HK-2 (cell line): ENCODE results near the gene ZSCAN2.

Source experiments
- DNase-seq: peaks from one replicate; pipeline ENCODE4 v3.0.0-alpha.2; 2018; ENCODE audit not compliant: unreplicated experiment

The ZSCAN2 gene

DNA sequence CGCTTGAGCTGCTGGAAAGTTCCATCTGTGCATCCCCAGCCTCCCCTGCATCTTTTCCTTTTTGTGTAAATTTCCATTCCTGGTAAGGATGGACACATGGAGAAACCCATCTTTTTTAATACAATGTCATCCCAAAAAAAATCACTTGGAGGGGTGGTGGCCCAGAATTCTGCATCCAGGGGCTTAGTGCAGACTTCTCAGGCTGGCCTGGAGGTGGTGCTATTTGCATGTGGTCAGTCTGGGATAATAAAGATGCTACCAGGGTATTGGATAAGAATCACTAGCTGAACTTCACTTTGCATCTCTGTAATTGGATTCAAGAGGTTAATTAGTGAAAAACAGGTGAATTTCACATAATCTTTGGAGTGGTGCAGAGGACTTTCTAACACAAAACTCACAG lies 1.8 kb upstream of the ZSCAN2 start:
- DNase-seq: peak; percentile 21

DNA sequence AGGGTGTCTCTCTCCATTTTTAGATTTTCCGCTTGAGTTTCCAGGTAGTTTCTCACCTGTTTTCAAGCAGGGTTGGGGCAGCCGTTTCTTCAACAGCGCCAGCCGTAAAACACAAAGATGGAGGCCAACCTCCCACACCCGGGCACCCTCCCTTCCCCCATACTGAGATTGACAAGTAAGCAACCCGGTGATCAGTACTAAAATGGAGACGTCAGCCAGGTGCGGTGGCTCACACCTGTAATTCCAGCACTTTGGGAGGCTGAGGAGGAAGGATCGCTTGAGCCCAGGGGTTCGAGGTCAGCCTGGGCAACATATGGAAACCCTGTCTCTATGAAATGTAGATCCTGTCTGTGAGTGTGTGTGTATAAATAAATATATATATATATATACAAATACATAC lies 903 bp upstream of the ZSCAN2 start:
- DNase-seq: no peak

- peak; percentile 69 for DNase-seq
These were observed 500 bp upstream of the ZSCAN2 start for GRCh38 chr15:84600331-84600686.

DNA sequence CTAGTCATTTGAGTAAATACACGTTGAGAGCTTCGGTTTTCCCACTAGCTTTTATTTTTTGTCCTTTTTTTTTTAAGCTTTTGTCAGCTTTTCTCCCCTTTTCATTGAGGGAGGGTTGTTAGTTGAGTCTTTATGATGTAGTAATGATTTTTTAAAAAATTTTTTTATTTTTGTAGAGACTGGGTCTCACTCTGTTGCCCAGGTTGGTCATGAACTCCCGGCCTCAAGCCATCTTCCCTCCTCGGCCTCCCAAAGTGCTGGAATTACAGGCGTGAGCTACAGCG lies 688 bp downstream of the ZSCAN2 start:
- no peak for DNase-seq

DNA sequence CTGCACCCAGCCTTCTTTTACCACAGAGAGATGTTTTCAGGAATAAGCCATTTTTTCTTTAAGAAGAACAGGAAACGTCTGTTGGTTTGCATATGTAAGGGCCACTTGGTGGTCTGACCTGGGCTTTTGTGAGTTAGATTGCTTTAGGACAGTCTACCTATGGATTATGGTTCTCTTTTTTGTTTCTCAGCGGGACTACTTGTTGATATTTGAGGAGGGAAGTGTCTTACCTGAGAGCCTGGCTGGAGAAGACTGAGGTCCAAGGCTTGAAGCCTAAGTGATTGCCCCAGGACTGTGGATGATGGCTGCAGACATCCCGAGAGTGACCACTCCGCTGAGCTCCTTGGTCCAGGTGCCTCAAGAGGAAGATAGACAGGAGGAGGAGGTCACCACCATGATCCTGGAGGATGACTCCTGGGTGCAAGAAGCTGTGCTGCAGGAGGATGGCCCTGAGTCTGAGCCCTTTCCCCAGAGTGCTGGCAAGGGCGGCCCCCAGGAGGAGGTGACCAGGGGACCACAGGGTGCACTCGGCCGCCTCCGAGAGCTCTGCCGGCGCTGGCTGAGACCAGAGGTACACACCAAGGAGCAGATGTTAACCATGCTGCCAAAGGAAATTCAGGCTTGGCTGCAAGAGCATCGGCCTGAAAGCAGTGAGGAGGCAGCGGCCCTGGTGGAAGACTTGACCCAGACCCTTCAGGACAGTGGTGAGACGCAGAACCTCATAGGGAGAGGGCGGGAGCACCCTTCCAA lies 3.0 kb downstream of the ZSCAN2 start:
- no peak for DNase-seq

GRCh38 chr15:84604826-84605553 lies 4.2 kb downstream of the ZSCAN2 start:
- DNase-seq: no peak

GRCh38 chr15:84605554-84605882 lies 4.7 kb downstream of the ZSCAN2 start:
- no peak for DNase-seq

- DNase-seq: no peak
These were observed 5.9 kb downstream of the ZSCAN2 start for GRCh38 chr15:84606653-84607120.

DNA sequence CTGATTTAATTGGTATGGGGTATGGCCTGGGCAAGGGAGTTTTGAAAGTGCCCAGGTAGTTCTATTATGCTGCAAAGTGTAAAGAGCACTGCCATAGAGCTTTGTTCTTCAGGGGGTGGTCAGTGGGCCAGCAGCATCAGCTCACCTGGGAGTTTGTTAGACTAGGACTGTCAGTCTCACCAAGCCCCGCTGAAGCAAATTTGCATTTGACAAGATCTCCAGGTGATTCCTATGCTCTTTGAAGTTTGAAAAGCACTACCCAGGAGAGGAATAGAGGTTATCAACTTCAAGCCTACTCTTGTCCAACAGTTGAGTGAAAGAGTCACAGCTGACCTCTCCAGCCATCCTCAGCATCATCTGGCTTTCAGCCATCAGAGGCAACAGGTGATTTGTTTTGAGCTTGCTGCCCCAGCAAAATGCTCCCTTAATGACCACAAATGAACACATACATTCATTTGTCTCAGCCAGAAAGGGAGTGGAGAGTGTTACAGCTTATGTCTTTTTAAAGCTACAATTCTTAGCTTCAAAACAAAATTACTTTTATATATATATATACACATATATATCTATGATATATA lies 8.0 kb downstream of the ZSCAN2 start:
- DNase-seq: no peak

- DNase-seq: no peak
These were observed 9.2 kb downstream of the ZSCAN2 start for GRCh38 chr15:84609818-84610525.

- DNase-seq: no peak
These were observed 10.8 kb downstream of the ZSCAN2 start for GRCh38 chr15:84611631-84612030.

DNA sequence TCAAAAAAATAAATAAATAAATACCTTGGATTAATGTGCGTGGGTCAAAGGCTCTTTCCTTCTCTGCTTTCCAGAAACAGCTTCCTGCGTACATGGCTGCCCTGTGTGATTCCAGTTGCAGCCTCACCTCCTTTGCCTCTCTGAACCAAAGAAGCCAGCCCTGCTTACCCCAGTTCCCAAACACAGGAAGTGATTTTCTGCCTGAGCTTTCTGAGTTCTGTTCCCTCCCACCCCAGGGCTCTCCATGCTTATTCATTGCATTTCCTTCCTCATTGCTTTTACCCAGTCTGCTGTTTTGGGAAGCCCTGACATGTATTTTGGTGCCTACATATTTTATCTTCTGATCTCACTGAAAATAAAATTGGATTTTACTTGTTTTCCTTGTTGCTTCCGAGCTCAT lies 15.4 kb downstream of the ZSCAN2 start:
- no peak for DNase-seq

DNA sequence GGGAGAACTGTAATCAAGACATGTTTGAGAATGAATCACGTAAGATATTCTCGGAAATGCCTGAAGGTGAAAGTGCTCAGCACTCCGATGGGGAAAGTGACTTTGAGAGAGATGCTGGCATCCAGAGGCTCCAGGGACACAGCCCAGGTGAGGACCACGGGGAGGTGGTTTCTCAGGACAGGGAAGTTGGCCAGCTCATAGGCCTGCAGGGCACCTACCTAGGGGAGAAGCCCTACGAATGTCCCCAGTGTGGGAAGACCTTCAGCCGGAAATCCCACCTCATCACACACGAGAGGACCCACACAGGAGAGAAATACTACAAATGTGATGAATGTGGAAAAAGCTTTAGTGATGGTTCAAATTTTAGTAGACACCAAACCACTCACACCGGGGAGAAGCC lies 19.8 kb downstream of the ZSCAN2 start:
- DNase-seq: no peak

DNA sequence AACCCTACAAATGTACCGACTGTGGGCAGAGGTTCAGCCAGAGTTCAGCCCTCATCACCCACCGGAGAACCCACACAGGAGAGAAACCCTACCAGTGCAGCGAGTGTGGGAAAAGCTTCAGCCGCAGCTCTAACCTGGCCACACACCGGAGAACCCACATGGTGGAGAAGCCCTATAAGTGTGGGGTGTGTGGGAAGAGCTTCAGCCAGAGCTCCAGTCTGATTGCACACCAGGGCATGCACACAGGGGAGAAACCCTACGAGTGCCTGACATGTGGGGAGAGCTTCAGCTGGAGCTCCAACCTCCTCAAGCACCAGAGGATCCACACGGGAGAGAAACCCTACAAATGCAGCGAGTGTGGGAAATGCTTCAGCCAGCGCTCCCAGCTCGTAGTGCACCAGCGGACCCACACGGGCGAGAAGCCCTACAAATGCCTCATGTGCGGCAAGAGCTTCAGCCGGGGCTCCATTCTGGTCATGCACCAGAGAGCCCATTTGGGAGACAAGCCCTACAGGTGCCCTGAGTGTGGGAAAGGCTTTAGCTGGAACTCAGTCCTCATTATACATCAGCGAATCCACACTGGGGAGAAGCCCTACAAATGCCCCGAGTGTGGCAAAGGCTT lies 20.7 kb downstream of the ZSCAN2 start:
- DNase-seq: no peak

GRCh38 chr15:84624359-84624758 lies 23.6 kb downstream of the ZSCAN2 start:
- no peak for DNase-seq

DNA sequence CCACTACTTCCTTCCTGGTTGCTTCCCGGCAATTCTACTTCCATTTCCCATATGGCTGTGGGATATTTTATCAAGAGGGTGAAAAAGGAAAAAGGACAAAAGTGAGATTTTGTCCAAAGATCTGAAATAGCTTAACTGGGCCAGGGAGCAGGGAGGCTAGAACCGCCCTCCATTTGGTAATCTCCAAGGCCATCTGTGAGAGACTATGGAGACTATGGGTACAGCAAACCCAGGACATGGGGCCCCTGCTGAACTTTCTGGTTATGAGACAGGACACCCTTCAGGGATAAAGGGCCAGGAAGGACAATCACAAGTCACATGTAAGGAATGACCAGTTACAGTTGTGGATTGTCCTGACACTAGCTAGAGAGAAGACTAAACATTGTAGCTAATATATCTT lies 24.3 kb downstream of the ZSCAN2 start:
- DNase-seq: no peak

DNA sequence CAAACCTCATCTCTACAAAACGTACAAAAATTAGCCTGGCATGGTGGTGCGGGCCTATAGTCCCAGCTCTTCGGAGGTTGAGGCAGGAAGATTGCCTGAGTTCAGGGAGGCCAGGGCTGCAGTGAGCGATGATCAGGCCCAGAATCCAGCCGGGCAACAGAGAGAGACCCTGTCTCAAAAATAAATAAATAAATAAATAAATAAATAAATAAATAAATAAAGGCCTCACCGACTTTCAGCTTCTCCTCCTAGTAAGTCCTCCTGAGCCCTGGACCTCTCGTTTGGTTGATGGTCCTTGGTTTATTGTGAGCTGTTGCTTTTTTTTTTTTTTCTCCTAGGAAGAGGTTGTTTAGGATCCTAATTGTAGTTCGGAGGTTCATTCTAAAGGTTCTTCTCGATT lies 28.2 kb downstream of the ZSCAN2 start:
- DNase-seq: no peak

DNA sequence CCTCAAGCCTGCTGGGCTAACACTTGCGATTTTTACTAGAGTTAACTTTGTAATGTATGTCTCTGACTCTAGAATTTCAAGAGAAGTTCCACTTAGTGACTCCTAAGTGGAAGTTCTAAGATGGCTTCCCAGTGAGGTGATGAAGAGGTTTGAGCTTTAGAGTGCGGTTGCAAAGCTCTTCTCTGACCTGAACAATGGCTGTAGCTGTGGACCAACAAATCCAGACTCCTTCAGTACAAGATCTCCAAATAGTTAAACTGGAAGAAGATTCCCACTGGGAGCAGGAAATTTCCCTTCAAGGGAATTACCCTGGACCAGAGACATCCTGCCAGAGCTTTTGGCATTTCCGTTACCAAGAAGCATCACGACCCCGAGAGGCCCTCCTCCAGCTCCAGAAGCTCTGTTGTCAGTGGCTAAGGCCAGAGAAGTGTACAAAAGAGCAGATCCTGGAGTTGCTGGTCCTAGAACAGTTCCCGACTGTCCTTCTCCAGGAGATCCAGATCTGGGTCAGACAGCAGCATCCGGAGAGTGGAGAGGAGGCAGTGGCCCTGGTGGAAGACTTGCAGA lies 31.0 kb downstream of the ZSCAN2 start:
- DNase-seq: no peak

GRCh38 chr15:84633311-84634227 lies 32.8 kb downstream of the ZSCAN2 start:
- DNase-seq: peak; percentile 54

GRCh38 chr15:84634228-84634837 lies 33.5 kb downstream of the ZSCAN2 start:
- no peak for DNase-seq

GRCh38 chr15:84638103-84638502 lies 37.3 kb downstream of the ZSCAN2 start:
- DNase-seq: no peak
